HG02623 (cell line): ENCODE data around the gene NECTIN1.

Source experiments
- ATAC-seq: cut with Tn5 transposase; IDR thresholded peaks from one replicate; pipeline ENCODE4 v1.9.1; 2021; ENCODE audit warnings: moderate library complexity; ENCODE audit not compliant: unreplicated experiment

The NECTIN1 gene

GRCh38 chr11:119755356-119756071, 26.5 kb upstream of the NECTIN1 start:
- no peak for ATAC-seq

GRCh38 chr11:119754656-119755355, 25.8 kb upstream of the NECTIN1 start:
- ATAC-seq = no peak

GRCh38 chr11:119754199-119754598, 25.2 kb upstream of the NECTIN1 start:
- ATAC-seq = no peak

GRCh38 chr11:119752946-119753345, 23.9 kb upstream of the NECTIN1 start:
- ATAC-seq = no peak

- ATAC-seq = no peak
These were observed 23.4 kb upstream of the NECTIN1 start for GRCh38 chr11:119752345-119752871.

- no peak for ATAC-seq
These were observed 21.1 kb upstream of the NECTIN1 start for GRCh38 chr11:119750056-119750455.

- no peak for ATAC-seq
These were observed 20.1 kb upstream of the NECTIN1 start for GRCh38 chr11:119749006-119749565.

GRCh38 chr11:119747868-119748660, 19.1 kb upstream of the NECTIN1 start:
- no peak for ATAC-seq

GRCh38 chr11:119745776-119746535, 17.0 kb upstream of the NECTIN1 start:
- no peak for ATAC-seq

- no peak for ATAC-seq
These were observed 16.1 kb upstream of the NECTIN1 start for GRCh38 chr11:119745112-119745511.

GRCh38 chr11:119744577-119744976, 15.6 kb upstream of the NECTIN1 start:
- ATAC-seq = no peak

- ATAC-seq = no peak
These were observed 14.0 kb upstream of the NECTIN1 start for GRCh38 chr11:119743006-119743405.

- no peak for ATAC-seq
These were observed 13.4 kb upstream of the NECTIN1 start for GRCh38 chr11:119742263-119742861.

- no peak for ATAC-seq
These were observed 12.6 kb upstream of the NECTIN1 start for GRCh38 chr11:119741369-119742262.

- no peak for ATAC-seq
These were observed 11.0 kb upstream of the NECTIN1 start for GRCh38 chr11:119739975-119740374.

GRCh38 chr11:119739021-119739703, 10.2 kb upstream of the NECTIN1 start:
- ATAC-seq = no peak

GRCh38 chr11:119738059-119738439, 9.0 kb upstream of the NECTIN1 start:
- ATAC-seq = no peak

- no peak for ATAC-seq
These were observed 8.5 kb upstream of the NECTIN1 start for GRCh38 chr11:119737366-119738058.
